ENCODE results near the gene PRL. TPM values are rescaled to one million over a fixed set of nuclear protein-coding genes. Genes with fewer than 3 reads are reported as not detected.

The PRL gene
- total and polyA plus RNA-seq, 4 donors = not detected

DNA sequence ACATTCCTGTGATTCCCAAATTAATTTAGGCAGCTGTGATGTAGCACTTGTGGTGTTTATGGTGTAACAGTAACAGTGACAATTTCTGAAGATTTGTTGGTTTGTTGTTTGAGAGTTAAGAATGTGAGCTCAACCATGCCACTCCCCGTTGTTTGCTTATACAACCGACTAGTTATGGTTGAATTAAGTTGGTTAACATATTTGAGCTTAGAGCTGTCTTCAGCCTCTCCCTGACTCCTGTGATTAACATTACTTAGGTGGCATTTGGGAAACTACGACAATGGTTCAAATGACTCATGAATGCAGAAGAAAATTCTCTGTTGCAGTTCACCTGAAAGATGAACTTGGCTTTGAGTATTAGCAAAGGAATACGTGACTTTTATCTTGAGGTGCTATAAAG lies 35.9 kb upstream of the PRL start:
- no peaks in the 10 kb centered on the region for H3K36me3 ChIP-seq (ENCODE audit: control insufficient read depth in 4 of 4, insufficient read depth in 3 of 4, low read depth in 1 of 4, low read length in 3 of 4)
- no peaks in the 10 kb centered on the region for H3K4me1 ChIP-seq (ENCODE audit: control insufficient read depth in 4 of 4, insufficient read depth in 4 of 4, low read length in 3 of 4)
- 80% methylated on average over 4 of the region's 4 CpGs for WGBS

DNA sequence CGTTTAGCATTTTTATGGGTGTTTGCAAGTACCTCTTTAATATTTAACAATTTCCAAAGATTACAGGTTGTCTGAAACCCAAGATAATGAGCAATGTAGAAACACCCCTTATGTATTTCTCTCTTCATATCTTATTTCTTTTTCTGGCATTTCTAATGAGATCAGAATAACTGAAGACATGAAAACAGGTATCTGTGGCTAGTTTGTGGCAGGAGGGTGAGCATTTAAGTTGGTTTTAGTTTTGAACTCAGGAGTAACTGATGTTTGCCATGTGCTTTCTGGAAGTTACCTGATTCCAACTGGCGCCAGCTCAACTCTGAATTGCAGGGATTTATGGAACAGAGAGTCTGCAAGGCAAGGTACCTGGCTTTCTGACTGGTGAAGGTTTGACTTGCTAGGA lies 35.4 kb upstream of the PRL start:
- no peaks in the 10 kb centered on the region for H3K36me3 ChIP-seq (ENCODE audit: control insufficient read depth in 4 of 4, insufficient read depth in 3 of 4, low read depth in 1 of 4, low read length in 3 of 4)
- no peaks in the 10 kb centered on the region for H3K9me3 ChIP-seq (ENCODE audit: control insufficient read depth in 4 of 4, low read length in 3 of 4)
- 83% methylated on average over 2 of the region's 2 CpGs for WGBS
- no peak overlapping the region for H3K27ac ChIP-seq (ENCODE audit: low read depth in 1 of 2, low read length in 2 of 2)
- TF ChIP-seq, protein P1, sequence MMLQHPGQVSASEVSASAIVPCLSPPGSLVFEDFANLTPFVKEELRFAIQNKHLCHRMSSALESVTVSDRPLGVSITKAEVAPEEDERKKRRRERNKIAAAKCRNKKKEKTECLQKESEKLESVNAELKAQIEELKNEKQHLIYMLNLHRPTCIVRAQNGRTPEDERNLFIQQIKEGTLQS (IDR thresholded peaks at IDR 0.05) = no peak
- TF ChIP-seq SP1 (IDR thresholded peaks at IDR 0.05) = no peak
- no peak overlapping the region for H3K9ac ChIP-seq (ENCODE audit: low read depth in 1 of 2, low read length in 2 of 2)
- DNase-seq (ENCODE audit: low spot score) = no peak
- no peaks in the 10 kb centered on the region for H3K27me3 ChIP-seq (ENCODE audit: control insufficient read depth in 4 of 4, insufficient read depth in 4 of 4, low read length in 3 of 4)
- no peak overlapping the region for H3K4me3 ChIP-seq (ENCODE audit: low read depth in 1 of 3, low read length in 3 of 3)
- H3K4me1 ChIP-seq (ENCODE audit: control insufficient read depth in 4 of 4, insufficient read depth in 4 of 4, low read length in 3 of 4) = no peaks in the 10 kb centered on the region

More for the DNA sequence above, 35.9 kb upstream of the PRL start:
- Histone ChIP-seq H3K9ac (ENCODE audit: low read depth in 1 of 2, low read length in 2 of 2) (no peak overlapping the region), H3K9me3 (ENCODE audit: control insufficient read depth in 4 of 4, low read length in 3 of 4) (no peaks in the 10 kb centered on the region), H3K27ac (ENCODE audit: low read depth in 1 of 2, low read length in 2 of 2) (no peak overlapping the region), H3K4me3 (ENCODE audit: low read depth in 1 of 3, low read length in 3 of 3) (no peak overlapping the region), H3K27me3 (ENCODE audit: control insufficient read depth in 4 of 4, insufficient read depth in 4 of 4, low read length in 3 of 4) (no peaks in the 10 kb centered on the region)
- TF ChIP-seq HNF4G (IDR thresholded peaks at IDR 0.05) (no peak), TAF1 (conservative IDR thresholded peaks at IDR 0.05) (no peak), RXRA (IDR thresholded peaks at IDR 0.05) (no peak), SP1 (IDR thresholded peaks at IDR 0.05) (no peak), RAD21 (IDR thresholded peaks at IDR 0.05) (no peak), EGR1 (IDR thresholded peaks at IDR 0.05; ENCODE audit: low read depth in 2 of 2) (no peak)
- TF ChIP-seq, protein P2, sequence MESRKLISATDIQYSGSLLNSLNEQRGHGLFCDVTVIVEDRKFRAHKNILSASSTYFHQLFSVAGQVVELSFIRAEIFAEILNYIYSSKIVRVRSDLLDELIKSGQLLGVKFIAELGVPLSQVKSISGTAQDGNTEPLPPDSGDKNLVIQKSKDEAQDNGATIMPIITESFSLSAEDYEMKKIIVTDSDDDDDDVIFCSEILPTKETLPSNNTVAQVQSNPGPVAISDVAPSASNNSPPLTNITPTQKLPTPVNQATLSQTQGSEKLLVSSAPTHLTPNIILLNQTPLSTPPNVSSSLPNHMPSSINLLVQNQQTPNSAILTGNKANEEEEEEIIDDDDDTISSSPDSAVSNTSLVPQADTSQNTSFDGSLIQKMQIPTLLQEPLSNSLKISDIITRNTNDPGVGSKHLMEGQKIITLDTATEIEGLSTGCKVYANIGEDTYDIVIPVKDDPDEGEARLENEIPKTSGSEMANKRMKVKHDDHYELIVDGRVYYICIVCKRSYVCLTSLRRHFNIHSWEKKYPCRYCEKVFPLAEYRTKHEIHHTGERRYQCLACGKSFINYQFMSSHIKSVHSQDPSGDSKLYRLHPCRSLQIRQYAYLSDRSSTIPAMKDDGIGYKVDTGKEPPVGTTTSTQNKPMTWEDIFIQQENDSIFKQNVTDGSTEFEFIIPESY (IDR thresholded peaks at IDR 0.05) = no peak
- TF ChIP-seq, protein P3, sequence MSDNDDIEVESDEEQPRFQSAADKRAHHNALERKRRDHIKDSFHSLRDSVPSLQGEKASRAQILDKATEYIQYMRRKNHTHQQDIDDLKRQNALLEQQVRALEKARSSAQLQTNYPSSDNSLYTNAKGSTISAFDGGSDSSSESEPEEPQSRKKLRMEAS (IDR thresholded peaks at IDR 0.05) = no peak
- DNase-seq (ENCODE audit: low spot score) = no peak

DNA sequence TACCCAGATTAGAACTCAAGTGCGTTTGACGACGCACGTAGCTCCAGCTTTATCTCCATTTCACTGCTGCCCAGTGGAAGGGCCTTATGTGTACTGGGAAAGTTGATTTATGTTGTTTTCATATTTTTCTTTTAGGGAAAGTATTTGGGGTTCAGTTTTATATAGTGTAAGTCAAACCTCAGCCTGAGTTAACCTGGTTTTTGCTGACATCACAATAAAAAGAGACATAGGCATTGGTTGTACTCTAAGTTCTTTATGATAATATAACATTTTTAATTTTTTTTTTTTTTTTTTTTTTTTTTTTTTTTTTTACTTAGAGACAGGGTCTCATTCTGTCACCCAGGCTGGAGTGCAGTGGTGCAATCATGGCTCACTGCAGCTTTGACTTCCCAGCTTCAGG lies 34.1 kb upstream of the PRL start:
- no peaks in the 10 kb centered on the region for H3K4me1 ChIP-seq (ENCODE audit: control insufficient read depth in 4 of 4, insufficient read depth in 4 of 4, low read length in 3 of 4)
- no peak for TF ChIP-seq SP1 (IDR thresholded peaks at IDR 0.05)
- DNase-seq (ENCODE audit: low spot score) = no peak
- 96% methylated on average over 4 of the region's 4 CpGs for WGBS
- H3K4me3 ChIP-seq (ENCODE audit: low read depth in 1 of 3, low read length in 3 of 3) = no peak overlapping the region
- H3K9me3 ChIP-seq (ENCODE audit: control insufficient read depth in 4 of 4, low read length in 3 of 4) = no peaks in the 10 kb centered on the region
- H3K27me3 ChIP-seq (ENCODE audit: control insufficient read depth in 4 of 4, insufficient read depth in 4 of 4, low read length in 3 of 4) = no peaks in the 10 kb centered on the region
- no peaks in the 10 kb centered on the region for H3K36me3 ChIP-seq (ENCODE audit: control insufficient read depth in 4 of 4, insufficient read depth in 3 of 4, low read depth in 1 of 4, low read length in 3 of 4)
- no peak overlapping the region for H3K9ac ChIP-seq (ENCODE audit: low read depth in 1 of 2, low read length in 2 of 2)
- H3K27ac ChIP-seq (ENCODE audit: low read depth in 1 of 2, low read length in 2 of 2) = no peak overlapping the region

DNA sequence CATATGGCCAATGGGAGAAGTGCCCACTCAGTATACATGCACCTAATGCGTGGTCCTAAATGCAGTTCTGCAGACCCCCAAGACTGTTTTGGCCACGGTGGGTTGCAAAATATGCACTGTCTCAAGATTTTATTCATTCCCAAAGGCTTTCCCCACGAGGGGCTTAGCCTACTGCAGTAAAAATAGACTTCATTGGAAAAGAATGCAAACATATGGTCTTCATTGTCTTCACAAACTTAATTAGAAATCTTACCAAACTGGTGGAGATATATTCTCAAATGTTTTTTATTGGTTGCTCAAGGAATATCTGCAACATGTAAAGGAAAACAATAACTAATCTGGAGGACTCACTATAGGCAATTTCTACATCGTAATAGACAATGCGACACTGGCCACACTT lies 31.6 kb upstream of the PRL start:
- Histone ChIP-seq H3K9ac (ENCODE audit: low read depth in 1 of 2, low read length in 2 of 2) (no peak overlapping the region), H3K36me3 (ENCODE audit: control insufficient read depth in 4 of 4, insufficient read depth in 3 of 4, low read depth in 1 of 4, low read length in 3 of 4) (no peaks in the 10 kb centered on the region), H3K9me3 (ENCODE audit: control insufficient read depth in 4 of 4, low read length in 3 of 4) (peaks cover 0 to 3% (median 0%) of the 10 kb centered on the region in 4 donors), H3K27ac (ENCODE audit: low read depth in 1 of 2, low read length in 2 of 2) (no peak overlapping the region), H3K4me1 (ENCODE audit: control insufficient read depth in 4 of 4, insufficient read depth in 4 of 4, low read length in 3 of 4) (no peaks in the 10 kb centered on the region), H3K27me3 (ENCODE audit: control insufficient read depth in 4 of 4, insufficient read depth in 4 of 4, low read length in 3 of 4) (no peaks in the 10 kb centered on the region), H3K4me3 (ENCODE audit: low read depth in 1 of 3, low read length in 3 of 3) (no peak overlapping the region)
- 81% methylated on average over 5 of the region's 5 CpGs for WGBS
- DNase-seq (ENCODE audit: low spot score) = no peak
- TF ChIP-seq EGR1 (IDR thresholded peaks at IDR 0.05; ENCODE audit: low read depth in 2 of 2) (no peak), RAD21 (IDR thresholded peaks at IDR 0.05) (no peak), YY1 (IDR thresholded peaks at IDR 0.05) (no peak), JUND (IDR thresholded peaks at IDR 0.05) (no peak), TAF1 (conservative IDR thresholded peaks at IDR 0.05) (no peak), SP1 (IDR thresholded peaks at IDR 0.05) (no peak), GABPA (IDR thresholded peaks at IDR 0.05 in 1 of 2, conservative IDR thresholded peaks at IDR 0.05 in 1 of 2) (no peak), NR2F2 (IDR thresholded peaks at IDR 0.05) (no peak), HNF4G (IDR thresholded peaks at IDR 0.05) (no peak), RXRA (IDR thresholded peaks at IDR 0.05) (no peak), FOXA2 (IDR thresholded peaks at IDR 0.05) (no peak)
- TF ChIP-seq, protein P4, sequence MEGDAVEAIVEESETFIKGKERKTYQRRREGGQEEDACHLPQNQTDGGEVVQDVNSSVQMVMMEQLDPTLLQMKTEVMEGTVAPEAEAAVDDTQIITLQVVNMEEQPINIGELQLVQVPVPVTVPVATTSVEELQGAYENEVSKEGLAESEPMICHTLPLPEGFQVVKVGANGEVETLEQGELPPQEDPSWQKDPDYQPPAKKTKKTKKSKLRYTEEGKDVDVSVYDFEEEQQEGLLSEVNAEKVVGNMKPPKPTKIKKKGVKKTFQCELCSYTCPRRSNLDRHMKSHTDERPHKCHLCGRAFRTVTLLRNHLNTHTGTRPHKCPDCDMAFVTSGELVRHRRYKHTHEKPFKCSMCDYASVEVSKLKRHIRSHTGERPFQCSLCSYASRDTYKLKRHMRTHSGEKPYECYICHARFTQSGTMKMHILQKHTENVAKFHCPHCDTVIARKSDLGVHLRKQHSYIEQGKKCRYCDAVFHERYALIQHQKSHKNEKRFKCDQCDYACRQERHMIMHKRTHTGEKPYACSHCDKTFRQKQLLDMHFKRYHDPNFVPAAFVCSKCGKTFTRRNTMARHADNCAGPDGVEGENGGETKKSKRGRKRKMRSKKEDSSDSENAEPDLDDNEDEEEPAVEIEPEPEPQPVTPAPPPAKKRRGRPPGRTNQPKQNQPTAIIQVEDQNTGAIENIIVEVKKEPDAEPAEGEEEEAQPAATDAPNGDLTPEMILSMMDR (IDR thresholded peaks at IDR 0.05; ENCODE audit: low read depth, low read length, missing input control) = no peak
- TF ChIP-seq, protein P1 (IDR thresholded peaks at IDR 0.05) = no peak
- TF ChIP-seq, protein P5, sequence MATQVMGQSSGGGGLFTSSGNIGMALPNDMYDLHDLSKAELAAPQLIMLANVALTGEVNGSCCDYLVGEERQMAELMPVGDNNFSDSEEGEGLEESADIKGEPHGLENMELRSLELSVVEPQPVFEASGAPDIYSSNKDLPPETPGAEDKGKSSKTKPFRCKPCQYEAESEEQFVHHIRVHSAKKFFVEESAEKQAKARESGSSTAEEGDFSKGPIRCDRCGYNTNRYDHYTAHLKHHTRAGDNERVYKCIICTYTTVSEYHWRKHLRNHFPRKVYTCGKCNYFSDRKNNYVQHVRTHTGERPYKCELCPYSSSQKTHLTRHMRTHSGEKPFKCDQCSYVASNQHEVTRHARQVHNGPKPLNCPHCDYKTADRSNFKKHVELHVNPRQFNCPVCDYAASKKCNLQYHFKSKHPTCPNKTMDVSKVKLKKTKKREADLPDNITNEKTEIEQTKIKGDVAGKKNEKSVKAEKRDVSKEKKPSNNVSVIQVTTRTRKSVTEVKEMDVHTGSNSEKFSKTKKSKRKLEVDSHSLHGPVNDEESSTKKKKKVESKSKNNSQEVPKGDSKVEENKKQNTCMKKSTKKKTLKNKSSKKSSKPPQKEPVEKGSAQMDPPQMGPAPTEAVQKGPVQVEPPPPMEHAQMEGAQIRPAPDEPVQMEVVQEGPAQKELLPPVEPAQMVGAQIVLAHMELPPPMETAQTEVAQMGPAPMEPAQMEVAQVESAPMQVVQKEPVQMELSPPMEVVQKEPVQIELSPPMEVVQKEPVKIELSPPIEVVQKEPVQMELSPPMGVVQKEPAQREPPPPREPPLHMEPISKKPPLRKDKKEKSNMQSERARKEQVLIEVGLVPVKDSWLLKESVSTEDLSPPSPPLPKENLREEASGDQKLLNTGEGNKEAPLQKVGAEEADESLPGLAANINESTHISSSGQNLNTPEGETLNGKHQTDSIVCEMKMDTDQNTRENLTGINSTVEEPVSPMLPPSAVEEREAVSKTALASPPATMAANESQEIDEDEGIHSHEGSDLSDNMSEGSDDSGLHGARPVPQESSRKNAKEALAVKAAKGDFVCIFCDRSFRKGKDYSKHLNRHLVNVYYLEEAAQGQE (IDR thresholded peaks at IDR 0.05) = no peak

All from liver (tissue), 9 donors.